DMS53 treated with DMSO at 0.1 percent for 48 hours (cell line): ENCODE measurements around the gene NKTR.

Source experiments
- DNase-seq: peaks from one replicate; lab custom pipeline; 2025; ENCODE audit not compliant: unreplicated experiment; lab: John Stamatoyannopoulos, UW

The NKTR gene

GRCh38 chr3:42647821-42648459 is 47.5 kb downstream of the NKTR start:
- DNase-seq = no peak

GRCh38 chr3:42649006-42649405 is 48.5 kb downstream of the NKTR start:
- DNase-seq = no peak

DNA sequence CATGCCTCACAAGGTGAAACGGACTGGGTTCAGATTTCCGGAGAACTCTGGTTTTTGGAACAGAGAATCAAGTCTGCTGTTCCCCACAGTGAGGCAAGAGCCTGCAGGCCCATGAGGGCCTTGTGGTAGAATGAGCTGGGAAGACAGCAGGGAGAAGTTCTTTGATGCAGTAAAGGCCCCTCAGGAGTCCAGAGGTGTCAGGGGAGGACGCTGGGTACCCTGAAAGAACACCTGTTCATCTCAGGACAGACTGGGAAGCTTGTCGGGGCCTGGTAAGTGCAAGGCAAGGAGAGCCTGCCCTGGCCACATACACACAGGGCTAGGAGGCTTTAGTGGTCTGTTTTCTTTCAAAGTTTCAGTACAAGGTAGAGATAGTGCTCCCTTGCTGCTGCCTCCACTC is 49.3 kb downstream of the NKTR start:
- no peak for DNase-seq

- no peak for DNase-seq
Measured at GRCh38 chr3:42651248-42652091, 51.0 kb downstream of the NKTR start.

DNA sequence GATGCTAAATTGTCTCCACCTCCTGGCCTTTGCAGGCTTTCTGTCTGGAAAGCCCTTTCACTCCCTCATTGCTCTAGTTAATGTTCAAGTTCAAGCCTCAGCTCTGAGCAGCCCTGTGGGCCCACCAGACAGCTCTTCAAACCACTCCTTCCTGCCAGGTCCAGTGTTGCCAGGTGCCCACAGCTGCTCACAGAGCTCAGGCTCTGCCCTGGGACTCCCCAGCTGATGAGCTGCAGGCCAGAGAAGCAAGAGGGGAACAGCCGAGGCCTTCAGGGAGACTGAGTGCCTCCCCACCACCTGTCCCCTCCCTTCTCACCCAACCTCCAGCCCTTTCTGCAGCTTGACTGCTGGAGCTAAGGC is 51.7 kb downstream of the NKTR start:
- no peak for DNase-seq

GRCh38 chr3:42652611-42653302 is 52.3 kb downstream of the NKTR start:
- DNase-seq = peak; percentile 10

DNA sequence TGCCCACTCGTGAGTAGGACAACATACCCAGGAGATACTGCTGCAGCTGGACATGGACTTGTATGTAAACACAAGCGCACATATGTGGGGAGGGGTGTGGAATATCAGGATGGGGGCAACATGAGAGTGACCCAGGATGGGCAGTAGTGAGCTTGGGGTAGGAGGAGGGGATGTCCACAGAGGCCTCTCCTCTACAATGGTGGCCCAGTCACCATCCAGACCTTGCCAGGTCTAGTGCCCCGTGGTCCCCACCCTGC is 52.7 kb downstream of the NKTR start:
- no peak for DNase-seq

DNA sequence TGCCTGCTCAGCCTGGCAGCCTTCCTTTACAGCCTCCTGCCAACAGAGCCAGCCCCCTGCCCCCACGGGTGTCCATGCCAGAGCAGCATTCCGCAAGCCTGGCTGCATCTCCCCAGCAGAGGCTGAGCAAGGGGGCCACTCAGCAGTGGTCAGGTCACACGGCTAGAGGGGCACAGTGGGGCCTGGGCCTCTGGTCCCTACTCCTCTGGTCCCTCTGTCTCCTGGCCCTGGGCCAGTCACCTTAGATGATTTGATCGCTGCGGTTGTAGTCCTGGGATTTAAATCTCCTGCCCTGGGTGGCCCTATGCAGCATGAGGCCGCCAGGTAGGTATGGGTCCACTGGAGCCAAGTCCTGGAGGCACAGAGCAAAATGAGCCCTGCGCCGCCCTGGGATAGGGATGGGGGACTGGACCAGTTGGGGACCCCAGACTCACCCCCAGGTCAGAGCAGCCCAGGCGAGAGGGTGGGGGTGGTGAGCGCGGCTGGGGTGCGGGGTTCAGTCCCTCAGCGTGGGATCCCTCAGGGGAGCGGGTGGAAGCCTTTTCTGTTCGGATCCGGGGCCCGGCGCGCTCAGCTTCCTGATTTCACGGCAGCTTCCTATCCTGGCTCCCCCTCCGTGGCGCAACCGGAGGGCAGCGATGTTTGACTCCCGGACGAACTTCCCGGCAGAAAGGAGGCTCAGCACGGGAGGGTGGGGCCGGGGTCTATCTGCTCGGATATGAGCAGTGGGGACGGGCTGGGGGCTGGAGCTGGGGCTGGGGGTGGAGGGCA is 53.3 kb downstream of the NKTR start, which contains the start of gene ZBTB47:
TSS of gene ZBTB47 (plus strand) at position 138 of the 771 bp plus-strand sequence. CDS start 4,659 bp downstream, outside the sequence.
- no peak for DNase-seq

DNA sequence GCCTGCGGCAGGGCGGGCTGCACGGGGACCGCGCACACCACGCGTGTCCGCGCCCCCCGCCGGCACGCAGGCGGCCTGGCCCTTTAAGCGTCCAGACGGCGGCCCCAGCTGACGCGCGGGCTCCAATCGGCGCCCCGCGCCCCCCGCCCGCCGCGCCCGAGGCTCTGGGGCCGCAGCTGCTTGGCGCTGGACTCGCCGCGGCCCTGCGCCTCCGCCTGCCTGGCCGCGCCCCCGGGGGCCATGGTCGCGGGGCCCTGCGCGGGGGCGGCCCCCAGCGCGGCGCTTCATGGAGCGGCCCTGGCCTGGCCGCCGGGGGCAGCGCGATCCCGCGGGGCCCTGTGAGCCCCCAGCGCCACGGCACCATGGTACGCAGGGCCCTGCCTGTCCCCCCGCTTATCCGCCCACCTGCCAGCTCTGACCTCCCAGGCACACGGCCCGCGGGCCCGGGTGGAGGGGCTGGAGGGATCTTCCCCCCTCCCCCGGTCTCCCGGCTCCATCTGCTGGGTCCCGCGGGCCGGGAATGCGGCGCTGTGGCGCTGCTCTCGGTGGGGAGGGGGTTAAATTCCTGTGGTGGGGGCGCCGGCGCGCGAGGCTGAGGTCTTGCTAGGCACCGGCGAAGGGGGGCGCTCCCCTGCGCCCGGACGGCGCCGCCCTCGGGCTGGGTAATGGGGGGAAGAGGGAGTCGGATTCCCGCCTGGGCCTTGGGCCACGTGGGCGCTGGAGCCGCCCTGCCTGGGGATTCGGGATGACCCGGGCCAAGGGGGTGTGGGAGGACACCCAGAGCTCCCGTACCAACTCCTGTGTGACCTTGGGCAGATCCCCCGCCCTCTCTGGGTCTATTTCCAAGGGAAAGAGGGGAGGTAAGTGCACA is 54.1 kb downstream of the NKTR start:
- no peak for DNase-seq

GRCh38 chr3:42655331-42655888 is 54.9 kb downstream of the NKTR start:
- DNase-seq = no peak

- no peak for DNase-seq
Measured at GRCh38 chr3:42655980-42656679, 55.6 kb downstream of the NKTR start.

GRCh38 chr3:42656680-42657610 is 56.5 kb downstream of the NKTR start:
- DNase-seq = no peak

- no peak for DNase-seq
Measured at GRCh38 chr3:42657675-42658074, 57.2 kb downstream of the NKTR start.

DNA sequence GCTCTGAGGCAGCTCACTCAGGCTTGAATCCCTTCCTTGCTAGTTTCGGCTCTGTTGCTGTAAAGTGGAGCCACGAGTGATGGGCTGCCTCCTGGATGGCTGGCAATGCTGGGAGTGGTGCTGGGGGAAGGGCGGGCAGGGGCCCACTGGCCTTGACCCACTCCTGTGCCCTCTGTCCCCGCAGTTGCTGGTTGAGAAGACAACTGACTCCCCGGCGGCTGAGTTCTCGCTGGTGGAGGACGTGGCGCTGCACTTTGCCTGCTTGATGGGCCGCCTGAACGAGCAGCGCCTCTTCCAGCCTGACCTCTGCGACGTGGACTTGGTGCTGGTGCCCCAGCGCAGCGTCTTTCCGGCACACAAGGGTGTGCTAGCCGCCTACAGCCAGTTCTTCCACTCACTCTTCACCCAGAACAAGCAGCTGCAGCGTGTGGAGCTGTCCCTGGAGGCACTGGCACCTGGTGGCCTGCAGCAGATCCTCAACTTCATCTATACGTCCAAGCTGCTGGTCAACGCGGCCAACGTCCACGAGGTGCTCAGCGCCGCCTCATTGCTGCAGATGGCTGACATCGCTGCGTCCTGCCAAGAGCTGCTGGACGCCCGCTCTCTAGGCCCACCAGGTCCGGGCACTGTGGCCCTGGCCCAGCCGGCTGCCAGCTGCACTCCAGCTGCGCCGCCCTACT is 57.7 kb downstream of the NKTR start:
- no peak for DNase-seq

GRCh38 chr3:42658771-42659390 is 58.4 kb downstream of the NKTR start:
- no peak for DNase-seq

DNA sequence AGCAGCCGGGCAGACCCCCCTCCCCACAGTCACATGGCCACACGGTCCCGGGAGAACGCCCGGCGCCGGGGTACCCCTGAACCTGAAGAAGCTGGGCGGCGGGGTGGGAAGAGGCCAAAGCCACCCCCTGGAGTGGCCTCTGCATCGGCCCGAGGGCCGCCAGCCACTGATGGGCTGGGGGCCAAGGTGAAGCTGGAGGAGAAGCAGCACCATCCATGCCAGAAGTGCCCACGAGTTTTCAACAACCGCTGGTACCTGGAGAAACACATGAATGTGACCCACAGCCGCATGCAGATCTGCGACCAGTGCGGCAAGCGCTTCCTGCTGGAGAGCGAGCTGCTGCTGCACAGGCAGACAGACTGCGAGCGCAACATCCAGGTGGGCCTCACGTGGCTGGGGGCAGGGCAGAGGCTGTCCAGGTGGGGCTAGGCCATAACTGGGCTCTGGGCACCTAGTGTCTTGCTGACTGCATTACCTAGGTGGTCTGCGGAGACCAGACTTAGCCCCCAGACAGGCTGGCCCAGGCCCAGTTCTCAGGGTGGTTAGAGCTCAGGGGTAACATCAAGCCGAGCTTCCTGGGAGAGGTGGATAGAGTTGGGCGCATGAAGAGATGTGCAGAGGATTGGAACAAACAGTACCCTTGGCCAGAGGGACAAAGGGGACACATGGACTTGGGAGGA is 59.1 kb downstream of the NKTR start:
- DNase-seq = no peak

- DNase-seq = no peak
Measured at GRCh38 chr3:42660131-42660715, 59.7 kb downstream of the NKTR start.
